ENCODE results near the gene ELOB. TPM values are rescaled to one million over a fixed set of nuclear protein-coding genes. Genes with fewer than 3 reads are reported as not detected.
A peak's percentile ranks its signal among the peaks of the same experiment; 100 is the strongest.

ELOB gene
- total and polyA plus RNA-seq, 2 of the 8 experiments (the other 6 are each of a cell fraction or from before 2014, with no cell fraction given): 237 to 1,357 TPM

DNA sequence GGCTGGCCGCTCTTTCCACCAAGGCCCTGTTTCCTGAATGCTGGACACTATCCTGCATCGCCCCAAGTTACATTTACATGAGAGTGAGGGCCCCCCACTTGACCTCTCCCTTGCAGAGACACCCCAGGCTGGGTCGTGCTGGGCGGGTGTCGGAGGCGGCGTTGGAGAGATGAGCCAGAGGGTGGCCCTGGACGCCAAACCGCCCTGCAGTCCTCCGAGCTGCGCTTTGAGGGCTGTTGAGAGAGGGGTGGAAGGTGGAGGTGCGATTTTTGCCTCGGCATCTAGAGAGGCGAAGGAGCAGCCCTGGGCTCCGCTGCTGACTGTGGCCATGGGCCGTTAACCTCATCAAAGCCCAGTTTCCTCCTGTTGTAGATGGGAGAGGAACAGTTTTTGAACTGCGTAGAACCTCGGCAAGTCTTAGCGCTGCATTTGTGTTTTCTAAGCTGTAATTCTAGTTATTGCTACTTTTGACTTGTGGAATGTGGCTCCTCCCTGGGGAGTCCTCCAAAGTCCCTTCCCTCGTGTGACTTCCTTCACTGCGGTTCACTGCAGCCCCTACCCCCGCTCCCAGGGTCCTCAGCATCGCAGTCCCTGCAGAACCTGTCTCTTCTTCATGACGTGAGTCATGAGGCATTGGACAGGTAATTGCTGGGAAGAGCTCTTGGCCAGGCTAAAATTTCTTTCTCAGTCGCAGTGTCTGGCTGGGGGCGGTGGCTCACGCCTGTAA, 986 bp upstream of the ELOB start:
- Histone ChIP-seq H2BK15ac (ENCODE audit: low read length) (no peak overlapping the region), H2AK5ac (ENCODE audit: low read depth, low read length) (peak overlapping the region; percentile 87), H3K23me2 (ENCODE audit: low read depth, low read length) (peaks cover 10% of the 10 kb centered on the region; the same call in 1 of the 2 replicates), H3K56ac (replicated peaks; ENCODE audit: insufficient read length, low read depth, low read length) (peak overlapping the region; percentile 94), H3K9ac (replicated peaks in 1 of 4; ENCODE audit: extremely low read depth in 1 of 4, low read depth in 3 of 4, low read length in 3 of 4) (peak overlapping the region; percentile 97 to 100 (median 100)), H3K36me3 (ENCODE audit: control insufficient read depth in 2 of 4, insufficient read depth in 4 of 4, low read length in 3 of 4) (peaks cover 9 to 27% (median 13%) of the 10 kb centered on the region in 4 experiments; a peak in 5 of 8 replicates), H2BK20ac (ENCODE audit: low read length) (no peak overlapping the region), H3K4me3 (ENCODE audit: extremely low read depth in 1 of 4, insufficient read depth in 2 of 4, low read depth in 3 of 4, low read length in 4 of 4) (peak overlapping the region; percentile 94 to 96 (median 96)), H2BK120ac (replicated peaks; ENCODE audit: low read depth, low read length) (no peak overlapping the region), H4K8ac (ENCODE audit: extremely low read depth, insufficient read depth, low read length) (peak overlapping the region; percentile 100), H3K4me2 (ENCODE audit: insufficient read depth in 1 of 2, low read depth in 2 of 2, low read length in 2 of 2) (peak overlapping the region; percentile 88 to 94), H3K14ac (ENCODE audit: insufficient read length) (no peak overlapping the region), H4K20me1 (replicated peaks in 1 of 2; ENCODE audit: control insufficient read depth in 1 of 2, insufficient read depth in 2 of 2, low read length in 2 of 2) (peaks cover 3 to 12% of the 10 kb centered on the region in 2 experiments), H4K91ac (replicated peaks; ENCODE audit: insufficient read length, low read length) (peak overlapping the region; percentile 96), H3K27ac (ENCODE audit: low read depth, low read length) (peak overlapping the region; percentile 100), H3K79me2 (ENCODE audit: control insufficient read depth in 1 of 2, insufficient read depth in 2 of 2, low read length in 2 of 2) (peaks cover 12 to 34% of the 10 kb centered on the region in 2 experiments), H4K5ac (ENCODE audit: insufficient read length, low read depth, low read length) (peak overlapping the region; percentile 99), H3K27me3 (replicated peaks in 1 of 4; ENCODE audit: control insufficient read depth in 3 of 4, extremely low read depth in 1 of 4, insufficient read depth in 3 of 4, low read length in 3 of 4) (no peaks in the 10 kb centered on the region; a peak in 1 of 7 replicates), H2AFZ (ENCODE audit: low read length) (no peak overlapping the region), H2BK12ac (ENCODE audit: low read depth, low read length) (peak overlapping the region; percentile 10), H3K4ac (replicated peaks; ENCODE audit: insufficient read length, low read depth, low read length) (peak overlapping the region; percentile 66), H3K9me3 (ENCODE audit: insufficient read depth in 2 of 2, low read depth in 1 of 2, low read length in 1 of 2) (no peaks in the 10 kb centered on the region), H3K79me1 (ENCODE audit: low read depth, low read length) (peaks cover 10% of the 10 kb centered on the region; the same call in 1 of the 2 replicates), H3K4me1 (replicated peaks in 1 of 4; ENCODE audit: control insufficient read depth in 3 of 4, insufficient read depth in 4 of 4, low read length in 3 of 4) (peaks cover 0 to 4% (median under 1%) of the 10 kb centered on the region in 4 experiments; a peak in 5 of 7 replicates), H3K23ac (ENCODE audit: insufficient read length) (no peak overlapping the region), H2BK5ac (ENCODE audit: low read depth, low read length) (peak overlapping the region; percentile 98), H3K18ac (ENCODE audit: extremely low read depth, low read length) (peak overlapping the region; percentile 76)
- whole genome bisulfite sequencing, 2 experiments (ENCODE audit: extremely low coverage in 1 of 2, insufficient coverage in 1 of 2, insufficient read length in 1 of 2, insufficient replicate concordance in 2 of 2, low coverage in 1 of 2, low lambda C conversion rate in 2 of 2, missing lambda C conversion rate in 1 of 2): 25% methylated on average over 25 of the region's 27 CpGs; no CpG with 5 or more reads in 1 of the 2 experiments
- ChIA-PET POLR2A (ENCODE audit: partially characterized antibody) (interaction anchor here (0.8 to 9.5 kb wide), 26 partner anchors 7 to 148 kb away, joined by 3 to 180 read pairs (median 4); partner anchors contain the start of genes KCTD5, PRSS21, PRSS33 and SRRM2), CTCF (ENCODE audit: partially characterized antibody) (interaction anchor here (0.8 to 1.3 kb wide), 7 partner anchors 41 to 355 kb away, joined by 3 to 5 read pairs (median 3); no protein-coding TSS in a partner anchor)
- FAIRE-seq: no peak
- no peak for DNase-seq (ENCODE audit: low read depth in 1 of 2, low spot score in 2 of 2)
- TF ChIP-seq PHF8 (conservative IDR thresholded peaks at IDR 0.05; ENCODE audit: low read depth, low read length): no peak
- TF ChIP-seq EZH2 (IDR thresholded peaks at IDR 0.05; ENCODE audit: low read depth, low read length, severe bottlenecking): no peak
- peak; percentile 26; the same call in 1 of the 2 replicates for TF ChIP-seq TBP (IDR thresholded peaks at IDR 0.05; ENCODE audit: low read depth, low read length)
- TF ChIP-seq CHD1 (IDR thresholded peaks at IDR 0.05; ENCODE audit: low read depth, low read length): no peak; the same call in 1 of the 2 replicates
- TF ChIP-seq GTF2F1 (IDR thresholded peaks at IDR 0.05; ENCODE audit: borderline replicate concordance, low read depth, low read length): no peak
- no peak for TF ChIP-seq NRF1 (IDR thresholded peaks at IDR 0.05; ENCODE audit: low read depth, low read length)
- 0 out of 2 replicates have a peak, but pooled peaks have one; percentile 7 for TF ChIP-seq CHD2 (IDR thresholded peaks at IDR 0.05; ENCODE audit: low read length)
- no peak for TF ChIP-seq CREB1 (IDR thresholded peaks at IDR 0.05)
- peak; percentile 4 for TF ChIP-seq KDM4A (IDR thresholded peaks at IDR 0.05; ENCODE audit: low read depth, low read length, severe bottlenecking)
- TF ChIP-seq EP300 (IDR thresholded peaks at IDR 0.05; ENCODE audit: borderline replicate concordance in 1 of 2, low read depth in 2 of 2, low read length in 2 of 2): no peak
- peak; percentile 75; the same call in 1 of the 2 replicates for TF ChIP-seq POLR2AphosphoS5 (IDR thresholded peaks at IDR 0.05; ENCODE audit: low read depth, low read length)
